Measurements from ENCODE around the gene SLC15A3.

Gene SLC15A3

DNA sequence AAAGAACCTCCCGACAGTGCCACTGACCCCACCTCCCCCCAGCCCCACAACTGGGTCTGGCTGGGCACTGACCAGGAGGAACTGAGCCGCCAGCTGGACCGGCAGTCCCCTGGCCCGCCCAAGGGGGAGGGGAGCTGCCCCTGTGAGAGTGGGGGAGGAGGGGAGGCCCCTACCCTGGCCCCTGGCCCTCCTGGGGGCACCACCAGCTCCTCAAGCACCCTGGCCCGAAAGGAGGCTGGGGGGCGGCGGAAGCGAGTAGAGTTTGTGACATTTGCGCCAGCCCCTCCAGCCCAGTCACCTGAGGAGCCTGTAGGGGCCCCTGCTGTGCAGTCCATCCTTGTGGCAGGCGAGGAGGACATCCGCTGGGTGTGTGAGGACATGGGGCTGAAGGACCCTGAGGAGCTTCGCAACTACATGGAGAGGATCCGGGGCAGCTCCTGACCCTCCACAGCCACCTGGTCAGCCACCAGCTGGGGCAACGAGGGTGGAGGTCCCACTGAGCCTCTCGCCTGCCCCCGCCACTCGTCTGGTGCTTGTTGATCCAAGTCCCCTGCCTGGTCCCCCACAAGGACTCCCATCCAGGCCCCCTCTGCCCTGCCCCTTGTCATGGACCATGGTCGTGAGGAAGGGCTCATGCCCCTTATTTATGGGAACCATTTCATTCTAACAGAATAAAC, 15.4 kb downstream of the SLC15A3 start:
- DNase-seq (ENCODE audit: low read depth) = no peak
- H3K4me3 ChIP-seq (ENCODE audit: low read length) = no peak overlapping the region
- TF ChIP-seq, protein P1, sequence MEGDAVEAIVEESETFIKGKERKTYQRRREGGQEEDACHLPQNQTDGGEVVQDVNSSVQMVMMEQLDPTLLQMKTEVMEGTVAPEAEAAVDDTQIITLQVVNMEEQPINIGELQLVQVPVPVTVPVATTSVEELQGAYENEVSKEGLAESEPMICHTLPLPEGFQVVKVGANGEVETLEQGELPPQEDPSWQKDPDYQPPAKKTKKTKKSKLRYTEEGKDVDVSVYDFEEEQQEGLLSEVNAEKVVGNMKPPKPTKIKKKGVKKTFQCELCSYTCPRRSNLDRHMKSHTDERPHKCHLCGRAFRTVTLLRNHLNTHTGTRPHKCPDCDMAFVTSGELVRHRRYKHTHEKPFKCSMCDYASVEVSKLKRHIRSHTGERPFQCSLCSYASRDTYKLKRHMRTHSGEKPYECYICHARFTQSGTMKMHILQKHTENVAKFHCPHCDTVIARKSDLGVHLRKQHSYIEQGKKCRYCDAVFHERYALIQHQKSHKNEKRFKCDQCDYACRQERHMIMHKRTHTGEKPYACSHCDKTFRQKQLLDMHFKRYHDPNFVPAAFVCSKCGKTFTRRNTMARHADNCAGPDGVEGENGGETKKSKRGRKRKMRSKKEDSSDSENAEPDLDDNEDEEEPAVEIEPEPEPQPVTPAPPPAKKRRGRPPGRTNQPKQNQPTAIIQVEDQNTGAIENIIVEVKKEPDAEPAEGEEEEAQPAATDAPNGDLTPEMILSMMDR (conservative IDR thresholded peaks at IDR 0.05; ENCODE audit: low read length) = no peak

DNA sequence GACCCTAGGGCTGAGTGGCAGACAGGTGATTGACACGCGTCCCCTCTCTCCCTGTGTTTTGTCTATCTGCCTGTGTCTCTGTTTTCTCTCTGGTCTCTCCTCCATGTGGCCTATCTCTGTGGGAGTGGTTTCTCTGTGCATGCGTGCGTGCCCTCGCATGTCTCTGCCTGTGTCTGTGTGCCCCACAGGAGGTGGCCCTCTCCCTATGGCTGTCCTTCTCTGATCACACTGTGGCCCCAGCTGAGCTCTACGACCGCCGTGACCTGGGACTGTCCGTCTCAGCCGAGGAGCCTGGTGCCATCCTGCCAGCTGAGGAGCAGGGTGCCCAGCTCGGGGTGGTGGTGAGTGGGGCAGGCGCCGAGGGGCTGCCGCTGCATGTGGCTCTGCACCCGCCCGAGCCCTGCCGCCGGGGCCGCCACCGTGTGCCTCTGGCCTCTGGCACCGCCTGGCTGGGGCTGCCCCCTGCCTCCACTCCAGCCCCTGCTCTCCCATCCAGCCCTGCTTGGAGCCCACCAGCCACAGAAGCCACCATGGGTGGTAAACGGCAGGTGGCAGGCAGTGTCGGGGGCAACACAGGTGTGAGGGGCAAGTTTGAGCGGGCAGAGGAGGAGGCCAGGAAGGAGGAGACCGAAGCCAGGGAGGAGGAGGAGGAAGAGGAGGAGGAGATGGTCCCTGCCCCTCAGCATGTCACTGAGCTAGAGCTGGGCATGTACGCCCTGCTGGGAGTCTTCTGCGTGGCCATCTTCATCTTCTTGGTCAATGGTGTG, 16.1 kb downstream of the SLC15A3 start:
- TF ChIP-seq, protein P1 (conservative IDR thresholded peaks at IDR 0.05; ENCODE audit: low read length) = no peak
- H3K4me3 ChIP-seq (ENCODE audit: low read length) = no peak overlapping the region
- DNase-seq (ENCODE audit: low read depth) = no peak

DNA sequence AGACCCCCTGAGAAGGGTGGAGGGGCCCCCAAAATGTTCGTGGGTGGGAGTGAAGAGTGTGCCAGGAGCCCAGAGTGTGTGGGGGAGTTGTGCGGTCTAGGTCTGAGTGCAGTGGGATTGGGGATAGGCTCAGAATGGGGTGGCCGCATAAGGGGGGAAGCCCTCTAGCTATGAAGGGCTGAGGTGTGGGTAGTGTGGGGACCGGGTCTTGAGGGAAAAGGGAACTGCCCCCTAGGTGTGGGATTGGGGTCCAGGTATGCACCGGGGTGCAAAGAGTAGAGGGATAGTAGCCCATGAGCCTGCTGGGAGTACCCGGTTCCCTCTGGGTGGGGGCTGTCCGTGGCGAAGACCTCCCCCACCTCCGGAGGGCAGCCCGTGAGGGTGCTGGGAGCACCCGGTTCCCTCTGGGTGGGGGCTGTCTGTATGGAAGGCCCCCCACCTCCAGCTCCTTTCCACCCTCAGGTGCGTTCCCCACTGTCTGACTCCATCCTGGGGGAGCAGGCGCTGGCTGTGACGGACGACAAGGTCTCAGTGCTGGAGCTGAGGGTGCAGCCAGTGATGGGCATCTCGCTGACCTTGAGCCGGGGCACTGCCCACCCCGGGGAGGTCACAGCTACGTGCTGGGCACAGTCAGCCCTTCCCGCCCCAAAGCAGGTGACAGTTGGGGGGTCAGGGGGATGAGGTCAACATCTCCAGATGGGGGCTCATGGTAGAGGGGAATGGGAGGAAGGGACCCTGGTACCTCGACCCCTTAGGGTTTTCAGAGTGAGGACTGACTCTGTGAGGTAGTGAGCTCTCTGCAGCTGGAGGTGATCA, 17.0 kb downstream of the SLC15A3 start:
- TF ChIP-seq, protein P1 (conservative IDR thresholded peaks at IDR 0.05; ENCODE audit: low read length) = no peak
- no peak for DNase-seq (ENCODE audit: low read depth)
- H3K4me3 ChIP-seq (ENCODE audit: low read length) = no peak overlapping the region

DNA sequence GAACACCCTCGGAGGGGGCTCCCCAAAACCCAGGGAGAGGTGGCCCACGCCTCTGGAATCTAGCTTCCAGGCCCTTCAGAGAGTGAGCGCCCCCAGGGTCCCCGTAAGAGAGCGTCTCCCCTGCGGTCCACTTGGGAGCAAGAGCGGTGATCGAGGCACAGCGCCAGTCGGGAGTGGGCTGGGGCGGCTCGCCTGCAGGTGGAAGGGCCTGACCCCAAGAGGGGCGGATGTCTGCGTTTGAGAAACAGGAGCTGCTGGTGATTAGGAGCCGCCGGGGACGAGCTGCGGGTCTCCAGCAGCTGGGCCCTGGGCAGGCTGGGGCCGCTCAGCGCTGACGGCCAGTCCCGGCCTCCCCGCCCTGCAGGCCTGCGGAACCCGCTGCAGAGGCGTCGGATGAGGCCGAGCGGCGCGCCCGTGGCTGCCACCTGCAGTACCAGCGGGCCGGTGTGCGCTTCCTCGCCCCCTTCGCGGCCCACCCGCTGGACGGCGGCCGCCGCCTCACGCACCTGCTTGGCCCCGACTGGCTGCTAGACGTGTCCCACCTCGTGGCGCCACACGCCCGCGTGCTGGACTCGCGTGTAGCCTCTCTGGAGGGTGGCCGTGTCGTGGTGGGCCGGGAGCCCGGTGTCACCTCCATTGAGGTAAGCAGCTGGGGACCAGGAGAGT, 17.7 kb downstream of the SLC15A3 start:
- no peak overlapping the region for H3K4me3 ChIP-seq (ENCODE audit: low read length)
- TF ChIP-seq, protein P1 (conservative IDR thresholded peaks at IDR 0.05; ENCODE audit: low read length) = no peak
- no peak for DNase-seq (ENCODE audit: low read depth)

DNA sequence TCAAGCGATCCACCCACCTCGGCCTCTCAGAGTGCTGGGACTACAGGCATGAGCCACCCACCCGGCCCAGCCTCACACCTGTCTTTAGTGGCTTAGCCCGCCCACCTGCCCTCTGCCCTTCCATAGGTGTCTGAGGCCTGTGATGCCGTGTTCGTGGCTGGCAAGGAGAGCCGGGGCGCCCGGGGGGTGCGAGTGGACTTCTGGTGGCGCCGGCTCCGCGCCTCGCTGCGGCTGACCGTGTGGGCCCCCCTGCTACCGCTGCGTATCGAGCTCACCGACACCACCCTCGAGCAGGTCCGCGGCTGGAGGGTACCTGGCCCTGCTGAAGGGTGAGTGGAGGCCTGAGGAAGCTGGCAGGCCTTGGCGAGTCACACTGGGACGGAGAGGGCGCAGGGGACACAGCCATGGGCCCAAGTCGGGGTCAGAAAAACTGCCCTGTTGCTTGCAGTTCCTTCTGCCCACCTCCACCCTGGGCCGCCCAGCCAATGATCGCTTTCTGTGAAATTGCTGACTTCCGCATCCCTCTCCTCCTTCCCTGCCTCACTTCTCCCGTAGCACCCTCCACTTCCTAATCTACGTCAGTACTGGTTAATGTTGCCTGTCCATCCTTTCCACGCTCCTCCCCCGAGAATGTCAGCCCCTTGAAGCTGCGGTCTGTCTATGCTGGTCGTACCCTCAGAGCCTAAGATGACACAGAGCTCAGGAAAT, 18.4 kb downstream of the SLC15A3 start:
- no peak overlapping the region for H3K4me3 ChIP-seq (ENCODE audit: low read length)
- no peak for DNase-seq (ENCODE audit: low read depth)
- TF ChIP-seq, protein P1 (conservative IDR thresholded peaks at IDR 0.05; ENCODE audit: low read length) = no peak

DNA sequence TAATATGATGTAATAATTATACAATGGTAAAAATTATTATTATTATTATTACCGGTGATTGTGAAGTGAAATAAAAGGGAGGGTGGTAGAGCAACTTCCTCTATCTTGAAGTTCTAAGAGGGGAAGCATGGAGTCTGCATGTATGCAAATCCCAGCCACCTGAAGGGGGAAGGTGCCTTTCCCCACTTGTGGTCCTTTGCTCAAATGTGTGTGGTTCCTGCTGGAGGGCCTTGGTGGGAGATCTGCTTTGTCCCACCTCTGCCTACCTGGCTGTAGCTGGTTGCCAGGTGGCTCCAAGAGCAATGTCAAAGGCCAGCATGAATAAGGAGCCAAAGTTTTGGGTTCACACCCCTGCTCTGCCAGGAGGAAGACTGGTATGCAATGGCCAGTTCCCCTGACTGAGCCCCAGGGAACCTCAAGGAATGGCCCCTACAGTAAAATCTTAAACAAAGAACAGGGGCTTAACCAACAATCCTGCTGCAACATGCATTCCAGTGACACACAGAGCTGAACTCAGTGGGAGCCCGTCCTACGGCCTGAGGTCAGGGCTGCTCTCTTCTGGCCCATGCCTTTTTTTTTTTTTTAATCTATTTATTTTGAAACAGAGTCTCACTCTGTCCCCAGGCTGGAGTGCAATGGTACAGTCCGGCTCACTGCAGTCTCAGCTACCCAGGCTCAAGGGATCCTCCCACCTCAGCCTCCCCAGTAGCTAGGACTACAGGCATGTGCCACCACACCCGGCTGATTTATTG, 19.2 kb downstream of the SLC15A3 start:
- DNase-seq (ENCODE audit: low read depth) = no peak
- H3K4me3 ChIP-seq (ENCODE audit: low read length) = no peak overlapping the region
- TF ChIP-seq, protein P1 (conservative IDR thresholded peaks at IDR 0.05; ENCODE audit: low read length) = no peak

Data from AG10803 (cell line).